Hepatocyte (in vitro differentiated cells): ENCODE data around the gene RASA3. TPM values are rescaled to one million over a fixed set of nuclear protein-coding genes. Genes with fewer than 3 reads are reported as not detected.
A peak's percentile ranks its signal among the peaks of the same experiment; 100 is the strongest.

Source experiments
- DNase-seq: peaks from one replicate; pipeline ENCODE4 v3.0.0-alpha.2; 2016; ENCODE audit warnings: low spot score
- H2AFZ ChIP-seq: fragments of 200-600 bp; sonication (generic); 2 replicates; pipeline ENCODE4 v1.6.0; 2016; ENCODE audit warnings: antibody characterized with exemption, mild to moderate bottlenecking
- H3K27ac ChIP-seq: fragments of 200-600 bp; sonication (generic); 2 replicates; pipeline ENCODE4 v1.5.1; 2016; ENCODE audit warnings: mild to moderate bottlenecking
- H3K27me3 ChIP-seq: fragments of 200-600 bp; sonication (generic); 2 replicates; pipeline ENCODE4 v1.6.1; 2016
- H3K36me3 ChIP-seq: fragments of 200-600 bp; sonication (generic); replicated peaks from 2 replicates; pipeline ENCODE4 v1.5.1; 2016; ENCODE audit warnings: low read depth; ENCODE audit not compliant: insufficient read depth
- H3K4me1 ChIP-seq: fragments of 200-600 bp; sonication (generic); 2 replicates; pipeline ENCODE4 v1.5.1; 2016; ENCODE audit warnings: mild to moderate bottlenecking, moderate library complexity; ENCODE audit not compliant: insufficient read depth
- H3K4me2 ChIP-seq: fragments of 200-600 bp; sonication (generic); 2 replicates; pipeline ENCODE4 v1.6.0; 2016
- H3K4me3 ChIP-seq: fragments of 200-600 bp; sonication (generic); 2 replicates; pipeline ENCODE4 v1.5.1; 2016; ENCODE audit warnings: mild to moderate bottlenecking
- H3K79me2 ChIP-seq: fragments of 200-600 bp; sonication (generic); 2 replicates; pipeline ENCODE4 v1.6.0; 2017; ENCODE audit warnings: mild to moderate bottlenecking
- H3K9me2 ChIP-seq: fragments of 200-600 bp; sonication (generic); replicated peaks from 2 replicates; pipeline ENCODE4 v1.6.0; 2017; ENCODE audit warnings: mild to moderate bottlenecking; ENCODE audit not compliant: insufficient read depth
- H3K9me3 ChIP-seq: fragments of 200-600 bp; sonication (generic); 2 replicates; pipeline ENCODE4 v1.5.1; 2016; ENCODE audit warnings: low read depth, mild to moderate bottlenecking
- H4K20me1 ChIP-seq: fragments of 200-600 bp; sonication (generic); 2 replicates; pipeline ENCODE4 v1.6.0; 2016; ENCODE audit warnings: mild to moderate bottlenecking; ENCODE audit not compliant: insufficient read depth, poor library complexity, severe bottlenecking
- CTCF ChIP-seq: fragments of 200-600 bp; sonication (generic); IDR thresholded peaks from 2 replicates; pipeline ENCODE4 v1.5.1; 2016; ENCODE audit warnings: antibody characterized with exemption, mild to moderate bottlenecking; ENCODE audit not compliant: poor library complexity
- EZH2 ChIP-seq: fragments of 200-600 bp; sonication (generic); IDR thresholded peaks from 2 replicates; pipeline ENCODE4 v1.6.1; 2016; ENCODE audit warnings: antibody characterized with exemption, mild to moderate bottlenecking, borderline replicate concordance
- EZH2phosphoT487 ChIP-seq: fragments of 200-600 bp; sonication (generic); IDR thresholded peaks from one replicate; pipeline ENCODE4 v1.6.1; 2018; ENCODE audit warnings: antibody characterized with exemption, mild to moderate bottlenecking, low read depth, moderate library complexity; ENCODE audit not compliant: unreplicated experiment, severe bottlenecking
- WGBS: methylation state at CpG from one replicate; pipeline ENCODE4 v1.1.6; 2016; ENCODE audit warnings: low lambda C conversion rate; ENCODE audit errors: missing lambda C conversion rate; 5-methylcytosine and 5-hydroxymethylcytosine counted together
- polyA plus RNA-seq: library from polyadenylated mRNA; unstranded; fragments of >200 nt; fragmentation: Nextera tagmentation; extraction: Ambion mirVana; gene quantifications from 2 replicates; pipeline ENCODE4 v1.2.1, GENCODE V29; 2016
- total RNA-seq: library from RNA; depleted of rRNA; stranded (reverse); fragments of >200 nt; gene quantifications from 2 replicates; pipeline ENCODE4 v1.2.3, GENCODE V29; 2014

RASA3 gene
- total and polyA plus RNA-seq, 2 experiments from 2014 or later, result 5.6 to 6.1 TPM

GRCh38 chr13:114130837-114131582, 1.4 kb downstream of the RASA3 start:
- Histone ChIP-seq H3K79me2 (peaks cover 28% of the 10 kb centered on the region), H4K20me1 (peaks cover 2% of the 10 kb centered on the region), H3K36me3 (no peaks in the 10 kb centered on the region), H3K9me2 (no peaks in the 10 kb centered on the region), H3K9me3 (no peaks in the 10 kb centered on the region), H3K4me3 (peak overlapping the region; percentile 88), H3K27ac (peak overlapping the region; percentile 87), H3K27me3 (peaks cover 21% of the 10 kb centered on the region), H3K4me1 (peaks cover 25% of the 10 kb centered on the region), H2AFZ (peak overlapping the region; percentile 26), H3K4me2 (peak overlapping the region; percentile 99)
- WGBS, result 12% methylated on average over 30 of the region's 30 CpGs
- TF ChIP-seq EZH2 (peak; percentile 42), CTCF (no peak), EZH2phosphoT487 (no peak)
- DNase-seq, result peak; percentile 57

- peaks cover 25% of the 10 kb centered on the region for H3K4me1 ChIP-seq
- DNase-seq, result no peak
- peak overlapping the region; percentile 87 for H3K27ac ChIP-seq
- H2AFZ ChIP-seq, result no peak overlapping the region
- no peaks in the 10 kb centered on the region for H3K9me3 ChIP-seq
- H3K9me2 ChIP-seq, result no peaks in the 10 kb centered on the region
- peaks cover 2% of the 10 kb centered on the region for H4K20me1 ChIP-seq
- peak overlapping the region; percentile 99 for H3K4me2 ChIP-seq
- H3K4me3 ChIP-seq, result peak overlapping the region; percentile 88
- TF ChIP-seq EZH2phosphoT487 (no peak), CTCF (no peak), EZH2 (no peak)
- no peaks in the 10 kb centered on the region for H3K36me3 ChIP-seq
- H3K27me3 ChIP-seq, result peaks cover 21% of the 10 kb centered on the region
- WGBS, result 45% methylated on average over 16 of the region's 18 CpGs
- peaks cover 28% of the 10 kb centered on the region for H3K79me2 ChIP-seq
Measured at GRCh38 chr13:114130131-114130836, 2.1 kb downstream of the RASA3 start.

GRCh38 chr13:114129649-114130062, 2.8 kb downstream of the RASA3 start:
- no peak overlapping the region for H3K4me3 ChIP-seq
- peak overlapping the region; percentile 99 for H3K4me2 ChIP-seq
- peaks cover 25% of the 10 kb centered on the region for H3K4me1 ChIP-seq
- H3K27me3 ChIP-seq, result peaks cover 21% of the 10 kb centered on the region
- no peaks in the 10 kb centered on the region for H3K9me2 ChIP-seq
- H3K9me3 ChIP-seq, result no peaks in the 10 kb centered on the region
- no peak overlapping the region for H2AFZ ChIP-seq
- peaks cover 28% of the 10 kb centered on the region for H3K79me2 ChIP-seq
- no peaks in the 10 kb centered on the region for H3K36me3 ChIP-seq
- H4K20me1 ChIP-seq, result peaks cover 2% of the 10 kb centered on the region
- WGBS, result 76% methylated on average over 9 of the region's 9 CpGs
- no peak for TF ChIP-seq EZH2
- TF ChIP-seq CTCF, result no peak
- TF ChIP-seq EZH2phosphoT487, result no peak
- peak overlapping the region; percentile 87 for H3K27ac ChIP-seq
- no peak for DNase-seq
